Fibroblast of skin of right biceps (primary cell): ENCODE results near the gene ERH.

Experiments used
- DNase-seq: peaks from one replicate; pipeline ENCODE4 v3.0.0-alpha.2; 2013

Gene ERH

DNA sequence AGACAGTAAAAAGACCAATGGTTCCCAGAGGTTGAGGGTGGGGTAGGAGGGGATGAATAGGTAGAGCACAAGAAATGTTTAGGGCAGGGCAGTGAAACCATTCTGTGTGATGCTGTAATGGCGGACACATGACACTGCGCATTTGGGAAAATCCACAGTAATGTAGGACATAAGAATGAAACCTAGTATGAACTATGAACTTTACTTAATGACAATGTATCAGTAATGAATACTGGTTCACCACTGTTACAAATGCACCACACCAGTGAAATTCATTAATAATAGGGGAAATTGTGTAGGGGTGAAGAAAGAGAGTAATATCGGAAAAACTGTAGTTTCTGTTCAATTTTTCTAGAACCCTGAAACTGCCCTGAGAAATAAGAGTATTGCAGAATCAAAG is 5.6 kb downstream of the ERH start:
- no peak for DNase-seq

DNA sequence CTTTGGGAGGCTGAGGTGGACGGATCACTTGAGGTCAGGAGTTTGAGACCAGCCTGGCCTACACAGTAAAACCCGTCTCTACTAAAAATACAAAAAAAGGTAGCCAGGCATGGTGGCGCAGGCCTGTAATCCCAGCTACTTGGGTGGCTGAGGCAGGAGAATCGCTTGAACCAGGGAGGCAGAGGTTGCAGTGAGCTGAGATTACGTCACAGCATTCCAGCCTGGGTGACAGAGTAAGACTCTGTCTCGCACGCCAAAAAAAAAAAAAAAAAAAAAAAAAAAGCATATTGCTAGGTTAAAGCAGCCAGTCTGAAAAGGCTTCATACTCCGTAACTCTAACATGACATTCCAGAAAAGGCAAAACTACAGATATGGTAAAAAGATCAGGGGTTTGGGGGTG is 6.7 kb downstream of the ERH start:
- peak; percentile 16 for DNase-seq

DNA sequence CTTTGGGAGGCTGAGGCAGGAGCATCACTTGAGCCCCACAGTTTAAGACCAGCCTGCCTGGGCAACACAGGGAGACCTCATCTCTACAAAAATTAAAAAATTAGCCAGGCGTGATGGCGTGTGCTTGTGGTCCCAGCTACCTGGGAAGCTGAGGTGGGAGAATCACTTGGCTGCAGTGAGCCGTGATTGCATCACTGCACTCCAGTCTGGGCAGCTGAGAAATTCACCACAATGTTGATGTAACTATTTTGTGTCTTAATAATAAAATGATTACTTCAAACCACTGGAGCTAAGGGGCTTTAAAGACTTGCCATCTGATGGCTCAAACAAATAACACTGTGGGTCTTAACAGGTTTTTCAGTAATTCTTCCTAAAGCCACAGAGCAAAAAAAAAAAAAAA is 10.8 kb downstream of the ERH start:
- DNase-seq: no peak

DNA sequence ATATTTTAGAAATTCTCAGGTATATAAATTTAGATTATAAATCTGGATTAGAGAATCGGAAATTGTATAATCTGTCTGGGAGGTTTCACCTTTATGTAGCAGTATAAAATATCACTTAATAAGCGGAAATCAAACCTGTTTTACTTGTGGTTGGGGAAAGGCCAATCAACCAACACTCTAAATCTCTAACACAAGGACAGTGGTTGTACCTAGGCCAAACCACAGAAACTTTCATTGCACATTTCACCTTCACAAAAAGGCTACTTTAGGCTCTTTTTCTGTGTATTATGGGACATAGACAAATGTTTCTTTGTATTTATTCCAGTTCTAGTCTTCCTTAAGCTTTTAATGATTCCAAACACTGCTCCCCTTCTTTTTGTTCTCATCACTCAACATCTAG is 19.8 kb downstream of the ERH start:
- no peak for DNase-seq

DNA sequence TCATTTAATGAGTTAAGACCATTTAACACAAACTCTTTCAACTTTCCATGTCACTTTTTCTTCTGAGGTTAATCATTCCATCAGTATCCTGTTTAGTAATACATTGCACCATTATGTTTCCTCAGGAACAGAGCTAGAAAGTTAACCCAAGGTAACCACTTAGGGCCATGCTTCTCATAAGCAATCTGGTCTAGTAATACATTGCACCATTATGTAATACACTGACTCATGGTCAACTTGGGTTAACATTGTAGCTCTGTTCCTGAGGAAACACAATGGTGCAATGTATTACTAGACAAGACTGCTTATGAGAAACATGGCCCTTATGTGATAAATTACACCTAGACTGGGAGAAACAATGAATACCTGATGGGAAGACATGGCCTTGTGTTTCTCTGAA is 21.7 kb downstream of the ERH start:
- DNase-seq: no peak

DNA sequence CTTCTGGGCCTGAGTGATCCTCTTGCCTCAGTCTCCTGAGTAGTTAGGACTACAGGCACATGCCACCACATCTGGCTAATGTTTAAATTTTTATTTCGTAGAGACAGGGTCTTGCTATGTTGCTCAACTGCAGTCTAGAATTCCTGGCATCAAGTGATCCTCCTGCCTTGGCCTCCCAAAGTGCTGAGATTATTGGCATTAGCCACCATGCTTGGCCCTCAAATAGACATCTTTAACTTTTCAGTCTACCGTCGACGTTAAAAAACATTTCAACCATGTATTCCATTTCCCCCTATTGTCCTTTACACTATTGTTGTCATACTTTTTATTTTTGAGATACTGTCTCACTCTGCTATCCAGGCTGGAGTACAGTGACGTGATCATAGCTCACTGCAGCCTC is 22.4 kb downstream of the ERH start:
- no peak for DNase-seq

DNA sequence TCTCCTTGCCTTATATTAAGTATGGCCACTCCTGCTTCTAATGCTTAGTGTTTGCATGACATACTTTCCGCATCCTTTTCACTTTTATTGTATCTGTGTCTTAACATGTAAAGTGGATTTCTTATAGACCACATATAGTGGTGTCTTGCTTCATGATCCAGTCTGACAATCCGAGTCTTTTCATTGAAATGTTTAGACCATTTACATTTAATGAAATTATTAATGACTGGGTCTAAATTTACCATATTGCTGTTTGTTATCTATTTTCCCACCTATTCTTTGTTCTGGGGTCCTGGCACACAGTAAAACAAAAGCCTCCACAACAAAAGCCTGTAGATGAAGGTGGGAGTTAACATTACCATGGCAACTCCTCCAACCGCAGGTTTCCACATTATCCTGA is 22.9 kb downstream of the ERH start:
- no peak for DNase-seq

DNA sequence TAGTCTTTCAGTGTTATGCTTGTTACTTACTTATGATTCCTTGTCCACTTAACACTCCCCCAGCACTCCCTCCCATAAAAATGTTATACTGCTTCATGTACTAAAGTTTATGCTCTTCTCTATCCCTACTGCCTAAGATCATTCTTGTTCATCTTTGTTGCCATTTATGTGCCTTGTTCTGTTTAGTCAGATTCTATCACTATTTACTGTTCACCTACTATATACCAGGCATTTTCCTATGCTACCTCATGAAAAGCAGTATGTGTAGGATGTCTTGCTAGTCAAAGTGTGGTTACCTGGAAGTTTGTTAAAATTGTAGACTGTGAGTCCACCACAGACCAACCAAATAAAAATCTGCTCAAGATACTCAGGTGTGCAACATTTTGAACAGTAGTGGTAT is 23.9 kb downstream of the ERH start:
- DNase-seq: no peak

DNA sequence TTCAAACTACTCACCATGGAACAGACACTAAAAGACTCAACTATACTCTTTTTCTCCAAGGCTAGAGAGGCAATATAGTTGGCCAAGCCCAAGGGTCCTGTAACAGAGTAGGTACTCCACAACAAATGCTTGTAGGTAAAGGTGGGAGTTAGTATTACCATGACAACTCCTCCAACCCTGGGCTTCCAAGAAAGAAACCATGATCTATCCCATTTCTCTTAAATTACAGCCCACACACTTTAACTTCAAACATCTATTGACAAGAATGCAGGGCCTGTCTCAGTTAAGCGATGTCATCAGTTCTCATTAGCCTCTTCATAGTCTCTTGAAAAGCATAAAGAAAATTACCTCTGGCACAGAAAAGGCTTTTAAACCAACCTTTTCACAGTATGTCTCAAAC is 25.0 kb downstream of the ERH start:
- DNase-seq: no peak

DNA sequence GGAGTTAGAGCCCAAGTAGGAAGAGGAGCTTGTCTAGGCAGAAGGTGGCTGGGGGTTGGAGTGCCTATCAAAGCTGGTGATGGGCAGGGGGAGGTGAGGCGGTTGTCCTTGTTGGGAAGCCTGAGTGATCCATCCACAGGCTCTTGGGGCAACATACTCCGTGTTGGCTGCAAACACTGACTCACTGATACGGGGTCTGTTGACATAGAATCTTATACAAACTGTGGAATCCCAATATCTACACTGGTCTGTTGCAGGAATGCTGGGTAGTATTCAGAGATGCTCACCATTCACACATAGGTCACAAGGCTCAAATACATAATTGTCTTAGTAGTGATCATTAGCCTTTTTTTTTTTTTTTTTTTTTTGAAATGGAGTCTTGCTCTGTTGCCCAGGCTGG is 26.0 kb downstream of the ERH start:
- no peak for DNase-seq

DNA sequence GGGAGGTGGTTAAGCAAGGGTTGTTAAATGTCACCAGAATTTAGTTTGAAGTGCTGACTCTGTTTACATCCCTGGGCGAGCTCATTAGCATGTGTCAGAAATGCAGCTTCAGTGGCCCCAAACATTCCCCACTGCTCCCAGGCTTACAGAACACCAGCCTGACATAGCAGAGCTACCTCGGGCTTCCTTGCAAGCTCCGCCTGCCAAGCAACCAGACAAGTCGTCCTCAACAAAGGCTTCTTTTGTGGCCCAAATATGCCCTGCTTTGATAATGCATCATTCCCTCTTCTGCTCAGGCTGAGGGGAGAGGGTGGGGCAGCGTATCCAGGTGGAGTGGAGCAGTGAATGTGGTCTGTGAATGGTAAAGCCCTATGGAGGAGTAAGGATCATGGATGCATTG is 28.0 kb downstream of the ERH start:
- DNase-seq: no peak

DNA sequence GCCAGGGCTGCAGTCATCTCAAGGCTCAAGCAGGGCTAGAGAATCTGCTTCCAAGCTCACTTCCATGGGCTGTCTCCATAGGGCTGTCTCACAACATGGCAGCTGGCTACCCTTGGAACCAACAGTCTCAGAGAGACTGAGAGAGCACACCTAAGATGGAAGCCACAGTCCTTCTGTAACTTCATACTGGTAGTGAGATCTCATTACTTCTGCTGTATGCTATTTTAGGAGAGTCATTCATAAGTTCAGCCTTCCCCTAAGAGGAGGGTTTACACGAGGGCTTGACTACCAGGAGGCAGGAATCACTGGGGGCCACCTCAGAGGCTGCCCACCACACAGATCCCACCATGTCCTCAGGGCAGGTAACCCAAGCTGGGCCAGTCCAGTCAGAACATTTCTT is 29.7 kb downstream of the ERH start:
- no peak for DNase-seq

DNA sequence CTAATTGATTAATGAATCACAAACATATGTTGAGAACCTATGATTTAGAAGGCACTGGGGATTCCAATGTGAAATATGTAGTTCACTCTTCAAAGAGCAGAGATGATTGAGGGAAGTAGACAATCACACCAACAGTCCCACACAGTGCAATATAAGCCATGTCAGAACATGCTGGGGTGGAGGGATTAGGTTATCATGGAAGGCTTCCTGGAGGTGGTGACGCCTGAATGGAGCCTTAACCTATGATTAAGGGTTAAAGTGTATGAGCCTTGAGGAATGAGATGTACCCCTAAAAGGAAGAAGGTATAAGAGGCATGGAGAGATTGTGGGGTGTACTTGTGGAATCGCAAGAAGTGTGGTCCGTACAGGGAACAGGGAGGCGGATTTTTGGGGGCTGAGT is 31.3 kb downstream of the ERH start:
- no peak for DNase-seq

DNA sequence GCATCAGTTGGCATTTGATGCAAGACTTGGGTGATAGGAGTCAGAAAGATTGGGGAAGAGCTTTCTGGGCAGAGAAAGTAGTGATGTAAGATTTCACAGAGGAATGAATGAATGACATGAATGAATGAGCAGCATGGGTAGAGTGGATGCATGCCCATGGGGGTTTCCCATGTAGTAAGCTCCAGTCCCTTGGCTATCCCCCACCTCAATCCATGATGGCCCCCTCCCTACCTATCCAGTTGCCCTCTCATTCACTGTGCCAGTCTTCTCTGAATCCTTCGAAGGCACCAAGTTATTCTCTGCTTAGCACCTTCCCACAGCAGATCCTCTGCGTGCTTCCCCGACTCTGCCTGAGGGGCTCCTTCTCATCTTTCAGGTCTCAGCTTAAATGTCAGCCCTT is 32.0 kb downstream of the ERH start:
- no peak for DNase-seq

DNA sequence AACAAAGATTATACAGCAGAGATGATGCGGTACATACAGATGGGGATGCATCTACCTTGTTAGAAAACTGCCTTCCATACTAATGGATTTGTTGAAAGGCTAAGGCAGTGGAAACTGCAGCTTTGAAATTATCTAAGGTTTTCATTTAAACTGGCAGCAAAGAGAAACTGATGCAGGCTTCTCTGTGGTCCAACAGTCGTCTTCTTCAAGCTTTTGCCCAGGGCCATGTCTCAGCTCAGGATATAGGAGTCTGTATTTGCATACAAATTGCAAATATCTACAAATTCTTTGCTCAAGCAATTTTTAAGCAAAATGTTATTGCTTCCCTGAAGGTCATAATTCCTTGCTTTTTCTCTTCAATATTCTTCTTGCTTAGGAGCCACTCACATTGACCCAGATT is 33.7 kb downstream of the ERH start:
- DNase-seq: no peak

DNA sequence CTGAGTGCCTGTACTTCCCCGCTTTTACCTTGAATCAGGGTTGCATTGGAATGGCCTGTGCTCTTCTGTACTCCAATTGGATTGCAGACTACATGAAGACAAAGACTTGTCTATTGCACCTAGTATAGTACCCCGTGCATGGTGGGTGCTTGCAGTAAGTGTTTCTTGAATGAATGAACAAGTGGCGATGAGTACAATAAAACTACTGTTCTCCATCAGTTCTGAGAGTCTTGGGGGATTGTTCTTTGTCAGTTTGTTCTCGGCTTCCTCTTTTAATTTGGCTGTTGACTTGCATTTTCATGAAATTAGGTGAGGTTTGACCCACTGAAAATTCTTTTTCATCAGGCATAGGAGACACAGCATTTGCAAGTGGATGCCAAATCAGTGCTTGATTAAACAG is 34.1 kb downstream of the ERH start:
- DNase-seq: no peak

DNA sequence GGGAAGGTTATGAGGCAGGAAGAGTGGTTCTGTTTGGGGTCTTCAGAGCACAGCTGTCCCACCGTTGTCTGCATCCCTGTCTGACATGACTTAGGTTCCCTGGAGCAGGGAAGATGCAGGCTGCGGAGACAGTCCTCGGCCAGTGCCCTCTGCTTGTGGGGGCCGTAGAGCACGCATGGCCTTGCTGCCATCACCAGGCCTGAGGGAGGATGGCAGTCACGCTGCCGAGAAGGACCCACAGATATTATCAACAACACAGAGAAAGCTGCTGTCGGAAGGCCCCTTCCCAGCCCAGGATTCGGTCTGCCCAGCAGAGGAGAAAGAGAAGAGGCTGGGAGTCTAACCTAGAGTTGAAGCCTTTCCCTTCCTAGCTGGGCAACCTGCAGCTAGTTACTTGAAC is 35.0 kb downstream of the ERH start:
- DNase-seq: peak; percentile 32

DNA sequence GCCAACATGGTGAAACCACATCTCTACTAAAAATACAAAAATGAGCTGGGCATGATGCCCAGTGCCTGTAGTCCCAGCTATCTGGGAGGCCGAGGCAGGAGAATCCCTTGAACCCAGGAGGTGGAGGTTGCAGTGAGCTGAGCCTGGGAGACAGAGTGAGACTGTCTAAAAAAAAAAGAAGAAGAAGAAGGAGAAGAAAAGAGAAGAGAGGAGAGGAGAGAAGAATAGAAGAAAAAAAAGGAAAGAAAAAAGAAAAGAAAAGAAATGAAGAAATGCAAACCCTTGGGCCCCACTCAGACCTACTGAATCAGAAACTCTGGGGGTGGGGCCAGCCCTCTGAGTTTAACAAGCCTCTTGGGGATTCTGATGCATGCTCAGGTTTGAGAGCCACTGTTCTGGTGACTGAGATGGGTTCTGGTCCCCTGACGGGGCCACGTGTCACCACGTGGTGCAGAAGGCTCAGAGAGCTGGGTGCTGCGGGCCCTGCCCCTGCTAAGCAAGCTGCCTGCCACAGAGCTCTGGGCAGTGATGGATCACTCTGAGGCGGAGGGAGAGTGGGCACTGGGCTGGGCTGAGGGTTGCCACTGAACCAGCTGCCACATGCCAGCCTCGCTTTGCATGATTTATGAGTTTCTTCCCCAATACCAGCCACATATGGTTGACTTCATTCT is 37.5 kb downstream of the ERH start:
- DNase-seq: no peak

DNA sequence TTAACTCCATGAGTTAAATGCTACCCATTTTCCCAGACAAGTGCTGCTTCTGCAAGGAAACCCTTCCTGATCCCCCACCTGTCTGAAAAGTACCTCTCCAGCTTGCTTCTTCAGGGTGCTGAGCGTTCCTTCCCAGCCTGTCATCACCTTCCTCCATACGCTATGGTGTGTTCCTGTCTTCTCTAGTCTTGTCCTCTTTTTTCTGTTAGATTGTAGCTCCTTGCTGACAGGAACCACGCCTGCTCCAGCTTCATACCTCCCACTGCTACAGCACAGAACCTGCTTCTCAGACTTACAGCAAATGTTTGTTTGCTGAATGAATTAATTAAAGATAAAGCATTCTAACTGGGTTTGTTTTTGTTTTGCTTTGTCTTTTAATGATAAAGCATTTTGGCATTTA is 39.1 kb downstream of the ERH start:
- DNase-seq: no peak

DNA sequence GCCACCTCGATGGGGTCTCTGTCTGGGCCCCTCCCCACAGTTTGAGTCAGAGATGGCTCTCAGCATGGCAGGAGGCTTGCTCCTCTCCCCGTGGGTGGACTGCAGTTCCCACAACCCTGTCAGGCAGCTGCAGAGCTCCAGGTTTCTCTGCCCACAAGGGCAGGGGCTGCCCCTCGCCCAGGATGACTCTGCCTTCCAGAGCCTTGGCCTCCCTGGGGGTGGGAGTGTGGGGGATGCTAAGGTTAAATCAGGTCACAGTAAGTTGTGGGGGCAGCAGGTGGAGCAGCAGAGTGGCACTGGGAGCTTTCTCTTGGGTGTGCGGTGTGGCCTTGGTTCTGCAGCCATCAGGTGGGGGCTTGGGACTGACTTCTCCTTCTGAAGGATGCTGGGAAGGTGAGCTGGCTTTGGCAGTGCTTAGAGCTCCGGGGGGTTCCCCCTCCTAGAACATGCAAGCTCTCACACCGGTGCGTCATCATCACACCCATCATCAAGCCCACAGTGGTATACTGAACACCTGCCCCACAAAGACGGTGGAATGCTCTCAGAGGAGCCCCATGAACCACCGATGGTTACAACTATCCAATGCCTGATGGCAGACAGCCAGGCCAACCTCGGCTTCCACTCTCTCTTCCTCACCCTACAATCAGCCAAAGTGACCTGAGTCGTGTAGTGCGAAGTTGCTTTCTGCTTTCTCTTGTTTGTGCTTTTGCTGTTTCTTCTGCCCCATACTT is 39.7 kb downstream of the ERH start:
- no peak for DNase-seq

DNA sequence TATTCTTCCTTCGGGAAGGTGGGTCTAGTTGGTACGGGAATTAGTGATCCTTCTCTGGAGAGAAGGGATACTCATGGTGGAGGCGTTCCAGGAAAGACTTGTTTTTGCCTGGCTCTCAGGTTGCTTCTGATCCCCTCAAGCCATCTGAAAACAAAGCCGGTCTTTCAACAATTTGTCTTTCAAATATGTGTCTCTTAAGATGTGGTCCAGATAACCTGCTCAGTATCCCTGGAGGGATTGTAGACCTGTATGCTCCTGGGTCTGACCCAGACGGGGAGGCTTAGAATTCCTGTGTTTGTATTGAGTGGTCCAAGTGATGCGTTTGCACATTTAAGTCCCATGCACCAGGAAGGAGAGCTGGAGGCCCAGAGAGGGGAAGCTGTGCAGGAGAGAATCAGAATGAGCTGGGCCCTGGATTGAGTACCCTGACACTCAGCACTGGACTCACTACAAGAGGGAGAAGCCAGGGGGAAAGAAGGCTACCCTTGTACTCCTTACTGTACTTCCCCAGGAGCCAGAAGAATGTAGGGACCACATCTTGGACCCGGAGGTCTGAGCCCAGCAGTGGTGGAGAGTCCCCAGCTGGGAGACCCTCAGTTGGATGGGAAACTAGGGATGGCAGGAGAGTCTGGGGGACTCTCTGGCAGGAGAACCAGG is 40.4 kb downstream of the ERH start:
- DNase-seq: no peak

DNA sequence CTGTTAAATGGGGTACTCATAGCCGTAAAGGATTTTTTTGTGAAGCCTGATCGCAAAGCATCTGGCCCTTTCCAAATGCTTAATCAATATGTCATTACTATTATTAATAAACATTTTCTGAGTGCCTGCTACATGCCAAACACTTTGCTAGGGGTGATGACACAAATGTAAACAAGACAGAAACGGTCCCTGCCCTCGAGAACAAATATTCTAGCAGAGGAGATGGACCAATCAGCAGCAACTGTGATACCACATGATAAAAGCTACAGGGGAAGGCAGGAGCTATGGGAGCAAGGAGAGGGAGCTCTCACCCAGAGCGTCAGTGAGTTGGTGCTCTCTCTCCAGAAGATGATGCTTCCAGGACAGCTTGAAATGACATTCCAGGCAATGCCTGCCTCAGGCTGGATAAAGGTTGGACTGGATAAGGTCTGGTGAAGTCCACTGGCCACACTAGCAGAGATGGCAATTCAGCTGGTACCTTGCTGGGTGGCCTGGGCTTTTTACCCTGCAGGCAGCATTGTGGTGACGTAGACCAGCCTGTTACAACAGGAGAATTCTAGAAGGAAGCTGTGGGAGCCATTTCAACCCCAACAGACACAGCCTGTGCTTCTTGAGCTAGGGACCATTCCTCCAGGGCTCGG is 41.1 kb downstream of the ERH start:
- DNase-seq: no peak

DNA sequence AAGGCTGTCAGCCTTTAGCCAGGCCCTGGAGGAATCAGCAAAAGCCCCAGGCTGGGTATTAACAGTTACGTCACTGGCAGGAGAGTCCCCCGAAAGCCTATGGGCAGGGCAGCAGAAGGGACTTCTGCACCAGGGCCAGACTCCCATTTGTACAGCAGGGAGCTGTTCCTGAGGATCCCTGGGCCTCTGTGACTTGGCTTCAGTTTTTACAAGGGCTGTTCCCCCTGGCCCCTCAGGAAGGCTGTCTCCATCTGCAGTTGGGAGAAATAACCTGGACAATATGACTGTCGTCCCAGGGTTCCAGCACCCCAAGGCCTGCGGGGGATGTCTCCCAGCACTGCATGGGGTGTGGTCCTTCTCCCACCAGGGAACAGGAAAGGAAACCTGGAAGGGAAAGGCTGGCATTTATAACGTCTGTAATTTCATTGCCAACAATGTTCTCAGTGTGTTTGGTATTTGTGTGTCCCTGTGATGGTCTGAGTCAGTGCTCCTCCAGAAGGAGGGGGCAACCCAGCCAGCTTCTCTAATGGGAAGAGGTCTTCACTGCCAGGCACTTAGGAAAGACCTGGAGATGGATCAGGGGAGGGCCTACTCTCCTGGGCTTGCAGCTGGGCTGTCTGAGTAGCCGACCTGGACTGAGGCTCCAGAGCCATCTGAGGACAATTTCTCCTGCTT is 42.4 kb downstream of the ERH start:
- peak; percentile 49 for DNase-seq
